BE2C (cell line): Measurements from ENCODE around the gene CD52.
A peak's percentile ranks its signal among the peaks of the same experiment; 100 is the strongest.

ENCODE experiments used
- DNase-seq: peaks from one replicate; pipeline ENCODE4 v3.0.0-alpha.2; 2020
- H3K27me3 ChIP-seq: fragments of 250-450 bp; sonication (Bioruptor Pico); 2 replicates; pipeline ENCODE4 v1.5.1; 2020; ENCODE audit warnings: mild to moderate bottlenecking
- H3K36me3 ChIP-seq: fragments of 250-450 bp; sonication (Bioruptor Pico); 2 replicates; pipeline ENCODE4 v1.5.1; 2020; ENCODE audit warnings: mild to moderate bottlenecking
- H3K4me1 ChIP-seq: fragments of 250-450 bp; sonication (Bioruptor Pico); 2 replicates; pipeline ENCODE4 v1.5.1; 2020
- H3K4me3 ChIP-seq: 2 replicates; pipeline ENCODE4 v1.5.1; 2011; ENCODE audit warnings: low read depth, low read length
- H3K9me3 ChIP-seq: fragments of 250-450 bp; sonication (Bioruptor Pico); 2 replicates; pipeline ENCODE4 v1.5.1; 2020
- TF ChIP-seq, protein P1 (sequence below): IDR thresholded peaks from 2 replicates; pipeline ENCODE4 v1.5.1; 2012; ENCODE audit warnings: mild to moderate bottlenecking, low read depth, low read length

Gene CD52

DNA sequence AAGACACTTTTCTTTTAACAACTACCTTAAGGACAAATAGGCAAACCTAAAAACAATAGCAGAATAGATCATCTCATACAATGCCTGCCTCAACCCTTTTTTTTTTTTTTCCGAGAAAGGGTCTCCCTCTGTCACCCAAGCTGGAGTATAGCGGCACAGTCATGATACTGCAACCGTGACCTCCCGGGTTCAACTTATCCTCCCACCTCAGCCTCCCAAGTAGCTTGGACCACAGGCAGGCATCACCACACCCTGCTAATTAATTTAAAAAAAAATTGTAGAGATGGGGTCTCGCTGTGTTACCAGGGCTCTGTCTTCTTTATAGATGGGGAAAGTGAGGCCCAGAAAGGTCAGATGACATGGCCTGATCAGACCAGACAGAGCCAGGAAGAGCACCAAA lies 29.9 kb upstream of the CD52 start:
- DNase-seq: no peak
- Histone ChIP-seq H3K9me3 (no peaks in the 10 kb centered on the region), H3K36me3 (no peaks in the 10 kb centered on the region), H3K27me3 (no peaks in the 10 kb centered on the region), H3K4me3 (no peak overlapping the region), H3K4me1 (no peaks in the 10 kb centered on the region)
- TF ChIP-seq, protein P1, sequence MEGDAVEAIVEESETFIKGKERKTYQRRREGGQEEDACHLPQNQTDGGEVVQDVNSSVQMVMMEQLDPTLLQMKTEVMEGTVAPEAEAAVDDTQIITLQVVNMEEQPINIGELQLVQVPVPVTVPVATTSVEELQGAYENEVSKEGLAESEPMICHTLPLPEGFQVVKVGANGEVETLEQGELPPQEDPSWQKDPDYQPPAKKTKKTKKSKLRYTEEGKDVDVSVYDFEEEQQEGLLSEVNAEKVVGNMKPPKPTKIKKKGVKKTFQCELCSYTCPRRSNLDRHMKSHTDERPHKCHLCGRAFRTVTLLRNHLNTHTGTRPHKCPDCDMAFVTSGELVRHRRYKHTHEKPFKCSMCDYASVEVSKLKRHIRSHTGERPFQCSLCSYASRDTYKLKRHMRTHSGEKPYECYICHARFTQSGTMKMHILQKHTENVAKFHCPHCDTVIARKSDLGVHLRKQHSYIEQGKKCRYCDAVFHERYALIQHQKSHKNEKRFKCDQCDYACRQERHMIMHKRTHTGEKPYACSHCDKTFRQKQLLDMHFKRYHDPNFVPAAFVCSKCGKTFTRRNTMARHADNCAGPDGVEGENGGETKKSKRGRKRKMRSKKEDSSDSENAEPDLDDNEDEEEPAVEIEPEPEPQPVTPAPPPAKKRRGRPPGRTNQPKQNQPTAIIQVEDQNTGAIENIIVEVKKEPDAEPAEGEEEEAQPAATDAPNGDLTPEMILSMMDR: no peak

GRCh38 chr1:26288311-26288941 lies 29.3 kb upstream of the CD52 start:
- no peaks in the 10 kb centered on the region for H3K27me3 ChIP-seq
- no peaks in the 10 kb centered on the region for H3K36me3 ChIP-seq
- no peak overlapping the region for H3K4me3 ChIP-seq
- H3K4me1 ChIP-seq: no peaks in the 10 kb centered on the region
- H3K9me3 ChIP-seq: no peaks in the 10 kb centered on the region
- no peak for DNase-seq
- TF ChIP-seq, protein P1: no peak

GRCh38 chr1:26289158-26290059 lies 28.3 kb upstream of the CD52 start:
- H3K4me3 ChIP-seq: no peak overlapping the region
- H3K9me3 ChIP-seq: no peaks in the 10 kb centered on the region
- no peak for DNase-seq
- H3K4me1 ChIP-seq: no peaks in the 10 kb centered on the region
- TF ChIP-seq, protein P1: no peak
- no peaks in the 10 kb centered on the region for H3K36me3 ChIP-seq
- no peaks in the 10 kb centered on the region for H3K27me3 ChIP-seq

DNA sequence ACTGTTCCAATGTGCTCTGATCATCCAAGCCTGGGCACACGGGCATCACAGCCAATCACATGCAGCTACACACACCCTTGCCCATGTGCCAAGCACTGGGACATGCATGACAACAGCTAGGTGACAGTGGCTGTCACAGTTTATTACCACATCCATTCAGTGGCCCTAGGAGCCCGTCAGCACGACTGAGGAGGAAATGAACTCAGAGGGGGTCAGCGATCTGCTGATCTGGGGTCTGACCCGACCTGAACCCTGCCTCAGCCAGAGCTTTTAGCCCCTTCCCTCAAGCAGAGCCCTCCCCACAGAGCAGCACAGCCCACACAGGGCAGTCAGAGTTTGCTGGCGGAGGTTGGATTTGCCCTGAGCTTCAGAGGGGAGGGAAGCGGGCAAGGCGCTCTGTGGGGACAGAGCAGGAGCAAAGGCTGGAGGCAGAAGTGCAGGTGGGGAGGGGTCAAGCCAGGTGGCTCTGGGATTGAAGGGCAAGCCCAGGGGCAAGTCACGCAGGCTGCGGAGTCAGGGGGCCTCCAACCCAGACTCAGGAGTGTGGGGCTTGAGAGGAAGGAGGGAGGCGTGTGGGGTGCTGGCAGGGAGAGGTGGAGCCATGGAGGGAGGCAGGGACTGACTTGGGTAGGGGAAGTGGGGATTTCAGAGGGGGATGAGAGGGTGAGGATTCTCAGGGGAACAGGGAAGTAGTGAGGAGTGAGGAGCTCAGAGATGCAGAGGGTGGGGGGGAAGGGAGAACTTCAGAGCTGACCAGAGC lies 27.5 kb upstream of the CD52 start:
- TF ChIP-seq, protein P1: no peak
- DNase-seq: no peak
- H3K4me3 ChIP-seq: no peak overlapping the region
- H3K36me3 ChIP-seq: no peaks in the 10 kb centered on the region
- no peaks in the 10 kb centered on the region for H3K9me3 ChIP-seq
- H3K27me3 ChIP-seq: no peaks in the 10 kb centered on the region
- H3K4me1 ChIP-seq: no peaks in the 10 kb centered on the region

GRCh38 chr1:26290882-26291261 lies 26.9 kb upstream of the CD52 start:
- no peaks in the 10 kb centered on the region for H3K4me1 ChIP-seq
- H3K4me3 ChIP-seq: no peak overlapping the region
- H3K27me3 ChIP-seq: no peaks in the 10 kb centered on the region
- no peaks in the 10 kb centered on the region for H3K9me3 ChIP-seq
- peak; percentile 24 for DNase-seq
- TF ChIP-seq, protein P1: no peak
- no peaks in the 10 kb centered on the region for H3K36me3 ChIP-seq
